Liver (tissue), 9 donors: ENCODE data around the gene PRR5L. TPM values are rescaled to one million over a fixed set of nuclear protein-coding genes. Genes with fewer than 3 reads are reported as not detected.
A peak's percentile ranks its signal among the peaks of the same experiment; 100 is the strongest.

Experiments
- DNase-seq: peaks from one replicate; pipeline ENCODE4 v3.0.0-alpha.2; 2017; ENCODE audit warnings: low spot score
- H3K27ac ChIP-seq, 2 donors: one replicate each; pipeline ENCODE4 v1.7.0; 2013; ENCODE audit warnings: inconsistent platforms in 2 of 2, low read length in 2 of 2, control low read depth in 1 of 2, low read depth in 1 of 2, mild to moderate bottlenecking in 1 of 2
- H3K27me3 ChIP-seq, 4 donors: one replicate each; pipeline versions ENCODE4 v1.6.1 to v1.7.0; 2013; ENCODE audit warnings: low read length in 3 of 4, inconsistent platforms in 1 of 4, mild to moderate bottlenecking in 1 of 4, moderate library complexity in 1 of 4; ENCODE audit not compliant: control insufficient read depth in 4 of 4, insufficient read depth in 4 of 4
- H3K36me3 ChIP-seq, 4 donors: one replicate each; pipeline versions ENCODE4 v1.6.1 to v1.7.0; 2013; ENCODE audit warnings: low read length in 3 of 4, mild to moderate bottlenecking in 3 of 4, low read depth in 1 of 4, moderate library complexity in 1 of 4; ENCODE audit not compliant: control insufficient read depth in 4 of 4, insufficient read depth in 3 of 4
- H3K4me1 ChIP-seq, 4 donors: one replicate each; pipeline versions ENCODE4 v1.6.1 to v1.7.0; 2013; ENCODE audit warnings: low read length in 3 of 4, mild to moderate bottlenecking in 3 of 4, moderate library complexity in 1 of 4; ENCODE audit not compliant: control insufficient read depth in 4 of 4, insufficient read depth in 4 of 4
- H3K4me3 ChIP-seq, 3 donors: one replicate each; pipeline versions ENCODE4 v1.6.1 to v1.7.0; 2013; ENCODE audit warnings: low read length in 3 of 3, control low read depth in 1 of 3, low read depth in 1 of 3, mild to moderate bottlenecking in 1 of 3
- H3K9ac ChIP-seq, 2 donors: one replicate each; pipeline ENCODE4 v1.7.0; 2013; ENCODE audit warnings: low read length in 2 of 2, mild to moderate bottlenecking in 2 of 2, moderate library complexity in 2 of 2, control low read depth in 1 of 2, low read depth in 1 of 2
- H3K9me3 ChIP-seq, 4 donors: one replicate each; pipeline versions ENCODE4 v1.6.1 to v1.7.0; 2013; ENCODE audit warnings: low read length in 3 of 4; ENCODE audit not compliant: control insufficient read depth in 4 of 4
- FOXA1 ChIP-seq: IDR thresholded peaks from 2 replicates; pipeline ENCODE4 v1.6.1; 2016; ENCODE audit warnings: antibody characterized with exemption
- FOXA2 ChIP-seq: IDR thresholded peaks from 2 replicates; pipeline ENCODE4 v1.6.1; 2016; ENCODE audit warnings: antibody characterized with exemption
- GABPA ChIP-seq, 2 donors: IDR thresholded peaks in 1 of 2; conservative IDR thresholded peaks in 1 of 2; 2 replicates each; pipeline ENCODE4 v1.6.1; 2016; ENCODE audit warnings: antibody characterized with exemption in 2 of 2, mild to moderate bottlenecking in 1 of 2, moderate library complexity in 1 of 2
- HNF4A ChIP-seq, 2 donors: conservative IDR thresholded peaks; 2 replicates each; pipeline ENCODE4 v1.6.1; 2016; ENCODE audit warnings: antibody characterized with exemption in 2 of 2, mild to moderate bottlenecking in 2 of 2
- HNF4G ChIP-seq: IDR thresholded peaks from 2 replicates; pipeline ENCODE4 v1.6.1; 2016; ENCODE audit warnings: antibody characterized with exemption
- JUND ChIP-seq, 2 donors: IDR thresholded peaks; 2 replicates each; pipeline ENCODE4 v1.6.1; 2016; ENCODE audit warnings: antibody characterized with exemption in 2 of 2
- MAX ChIP-seq: IDR thresholded peaks from 2 replicates; pipeline ENCODE4 v1.6.1; 2016; ENCODE audit warnings: antibody characterized with exemption
- NR2F2 ChIP-seq: IDR thresholded peaks from 2 replicates; pipeline ENCODE4 v1.6.1; 2016; ENCODE audit warnings: antibody characterized with exemption
- RAD21 ChIP-seq, 2 donors: IDR thresholded peaks; 2 replicates each; pipeline ENCODE4 v1.6.1; 2016; ENCODE audit warnings: antibody characterized with exemption in 2 of 2, mild to moderate bottlenecking in 2 of 2
- REST ChIP-seq: IDR thresholded peaks from 2 replicates; pipeline ENCODE4 v1.6.1; 2016; ENCODE audit warnings: antibody characterized with exemption, mild to moderate bottlenecking
- RXRA ChIP-seq, 2 donors: IDR thresholded peaks; 2 replicates each; pipeline ENCODE4 v1.6.1; 2017 to 2018; ENCODE audit warnings: antibody characterized with exemption in 2 of 2, mild to moderate bottlenecking in 1 of 2
- SP1 ChIP-seq: IDR thresholded peaks from 2 replicates; pipeline ENCODE4 v1.6.1; 2018; ENCODE audit warnings: antibody characterized with exemption, mild to moderate bottlenecking
- TAF1 ChIP-seq: conservative IDR thresholded peaks from 2 replicates; pipeline ENCODE4 v1.6.1; 2016; ENCODE audit warnings: antibody characterized with exemption, mild to moderate bottlenecking
- YY1 ChIP-seq: IDR thresholded peaks from 2 replicates; pipeline ENCODE4 v1.6.1; 2016; ENCODE audit warnings: antibody characterized with exemption, mild to moderate bottlenecking
- ZBTB33 ChIP-seq: IDR thresholded peaks from 2 replicates; pipeline ENCODE4 v1.6.1; 2016; ENCODE audit warnings: antibody characterized with exemption
- WGBS: extraction: QIAGEN DNeasy Blood & Tissue Kit; methylation state at CpG from one replicate; pipeline ENCODE4 v1.1.7; 2013; 5-methylcytosine and 5-hydroxymethylcytosine counted together
- polyA plus RNA-seq, 2 donors: library from polyadenylated mRNA; stranded (reverse) in 1 of 2; unstranded in 1 of 2; fragments of 200-250 nt in 1 of 2; fragments of >200 nt in 1 of 2; fragmentation: Nextera tagmentation in 1 of 2; extraction: Ambion mirVana in 1 of 2; gene quantifications; one replicate each; pipeline versions ENCODE4 v1.2.1 to v1.2.3, GENCODE V29; 2013 to 2015
- total RNA-seq, 2 donors: library from RNA; depleted of rRNA; stranded (reverse); fragments of >200 nt; gene quantifications; one replicate each; pipeline ENCODE4 v1.2.3, GENCODE V29; 2014
- TF ChIP-seq, protein P1 (sequence below): IDR thresholded peaks from 2 replicates; pipeline ENCODE4 v1.6.1; 2016; ENCODE audit warnings: antibody characterized with exemption
- TF ChIP-seq, protein P2 (sequence below): fragments of 150-350 bp; IDR thresholded peaks from 2 replicates; pipeline ENCODE4 v1.5.1; 2017; ENCODE audit warnings: improper control_type of control experiment, low read depth, low read length; ENCODE audit not compliant: missing input control
- donor health status: healthy.
- donor health status: healthy.
- donor health status: healthy.
- donor health status: healthy.
- donor health status: healthy.

Gene PRR5L
- total and polyA plus RNA-seq, 4 donors: 1.2 to 8.5 (median 4.5) TPM

GRCh38 chr11:36248436-36248835 is 47.7 kb upstream of the PRR5L start (continued):
- no peak for TF ChIP-seq TAF1
- no peak for TF ChIP-seq NR2F2
- no peak for TF ChIP-seq HNF4G
- TF ChIP-seq, protein P1, sequence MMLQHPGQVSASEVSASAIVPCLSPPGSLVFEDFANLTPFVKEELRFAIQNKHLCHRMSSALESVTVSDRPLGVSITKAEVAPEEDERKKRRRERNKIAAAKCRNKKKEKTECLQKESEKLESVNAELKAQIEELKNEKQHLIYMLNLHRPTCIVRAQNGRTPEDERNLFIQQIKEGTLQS: no peak
- no peak for TF ChIP-seq HNF4A (conservative IDR thresholded peaks at IDR 0.05)
- no peak for TF ChIP-seq JUND (IDR thresholded peaks at IDR 0.05)
- no peak for TF ChIP-seq MAX
- no peak for TF ChIP-seq YY1

GRCh38 chr11:36249246-36249645 is 46.8 kb upstream of the PRR5L start:
- TF ChIP-seq YY1 (peak; percentile 11), TAF1 (no peak), NR2F2 (no peak)
- Histone ChIP-seq H3K4me1 (no peaks in the 10 kb centered on the region), H3K4me3 (no peak overlapping the region), H3K9ac (no peak overlapping the region), H3K27me3 (no peaks in the 10 kb centered on the region), H3K27ac (no peak overlapping the region), H3K36me3 (no peaks in the 10 kb centered on the region), H3K9me3 (peaks cover 0 to 4% (median 0%) of the 10 kb centered on the region in 4 donors)
- WGBS: 43% methylated on average over 2 of the region's 2 CpGs
- no peak for DNase-seq

DNA sequence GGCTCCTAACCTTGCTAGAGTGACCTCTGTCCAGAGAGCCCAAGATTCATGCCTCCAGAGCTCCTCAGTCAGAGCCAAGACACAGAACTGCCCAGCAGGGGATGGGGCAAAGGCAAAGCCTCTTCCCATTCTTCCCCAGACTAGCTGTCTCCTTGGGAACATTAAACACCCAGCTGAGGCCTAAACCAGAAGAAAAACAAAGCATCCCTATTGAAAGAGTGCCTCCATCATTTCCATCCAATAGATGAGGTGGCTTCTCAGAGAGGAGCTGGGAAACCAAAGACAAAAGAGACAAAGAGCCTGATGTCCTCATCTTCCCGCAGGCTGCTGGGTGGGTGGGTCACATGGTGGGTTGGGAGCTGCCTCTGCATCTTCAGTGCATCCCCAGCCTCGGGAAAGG is 44.3 kb upstream of the PRR5L start:
- no peak overlapping the region for H3K9ac ChIP-seq
- TF ChIP-seq FOXA1 (no peak), RXRA (IDR thresholded peaks at IDR 0.05) (no peak), RAD21 (IDR thresholded peaks at IDR 0.05) (no peak), SP1 (no peak), JUND (IDR thresholded peaks at IDR 0.05) (no peak), FOXA2 (no peak), YY1 (no peak), ZBTB33 (no peak), GABPA (IDR thresholded peaks at IDR 0.05 in 1 of 2, conservative IDR thresholded peaks at IDR 0.05 in 1 of 2) (no peak), MAX (no peak), REST (no peak), NR2F2 (no peak)
- TF ChIP-seq, protein P2, sequence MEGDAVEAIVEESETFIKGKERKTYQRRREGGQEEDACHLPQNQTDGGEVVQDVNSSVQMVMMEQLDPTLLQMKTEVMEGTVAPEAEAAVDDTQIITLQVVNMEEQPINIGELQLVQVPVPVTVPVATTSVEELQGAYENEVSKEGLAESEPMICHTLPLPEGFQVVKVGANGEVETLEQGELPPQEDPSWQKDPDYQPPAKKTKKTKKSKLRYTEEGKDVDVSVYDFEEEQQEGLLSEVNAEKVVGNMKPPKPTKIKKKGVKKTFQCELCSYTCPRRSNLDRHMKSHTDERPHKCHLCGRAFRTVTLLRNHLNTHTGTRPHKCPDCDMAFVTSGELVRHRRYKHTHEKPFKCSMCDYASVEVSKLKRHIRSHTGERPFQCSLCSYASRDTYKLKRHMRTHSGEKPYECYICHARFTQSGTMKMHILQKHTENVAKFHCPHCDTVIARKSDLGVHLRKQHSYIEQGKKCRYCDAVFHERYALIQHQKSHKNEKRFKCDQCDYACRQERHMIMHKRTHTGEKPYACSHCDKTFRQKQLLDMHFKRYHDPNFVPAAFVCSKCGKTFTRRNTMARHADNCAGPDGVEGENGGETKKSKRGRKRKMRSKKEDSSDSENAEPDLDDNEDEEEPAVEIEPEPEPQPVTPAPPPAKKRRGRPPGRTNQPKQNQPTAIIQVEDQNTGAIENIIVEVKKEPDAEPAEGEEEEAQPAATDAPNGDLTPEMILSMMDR: no peak
- TF ChIP-seq, protein P1: no peak

More for the DNA sequence above, 44.3 kb upstream of the PRR5L start:
- Histone ChIP-seq H3K4me3 (no peak overlapping the region), H3K27ac (no peak overlapping the region), H3K9me3 (peaks cover 0 to 4% (median 0%) of the 10 kb centered on the region in 4 donors), H3K27me3 (no peaks in the 10 kb centered on the region), H3K4me1 (no peaks in the 10 kb centered on the region), H3K36me3 (no peaks in the 10 kb centered on the region)
- 70% methylated on average over 2 of the region's 2 CpGs for WGBS
- DNase-seq: no peak
